CD14-positive monocyte (primary cell): ENCODE data around the gene IQGAP2. TPM values are rescaled to one million over a fixed set of nuclear protein-coding genes. Genes with fewer than 3 reads are reported as not detected.
A peak's percentile ranks its signal among the peaks of the same experiment; 100 is the strongest.

Source experiments
- DNase-seq, 3 donors: peaks; one replicate each; pipeline ENCODE4 v3.0.0-alpha.2; 2011 to 2022
- H2AFZ ChIP-seq: 2 replicates; pipeline ENCODE4 v1.6.0; 2012; ENCODE audit warnings: mild to moderate bottlenecking, low read depth, low read length, inconsistent platforms; ENCODE audit not compliant: insufficient read depth, poor library complexity, severe bottlenecking
- H3K27ac ChIP-seq, 2 donors: 1 replicate in 1 of 2; 2 replicates in 1 of 2; pipeline ENCODE4 v1.5.1; 2012 to 2013; ENCODE audit warnings: low read length in 2 of 2, control low read depth in 1 of 2, inconsistent platforms in 1 of 2, low read depth in 1 of 2, mild to moderate bottlenecking in 1 of 2
- H3K27me3 ChIP-seq, 2 donors: one replicate each; pipeline versions ENCODE4 v1.6.0 to v1.6.1; 2011 to 2013; ENCODE audit warnings: low read length in 2 of 2; ENCODE audit not compliant: control insufficient read depth in 2 of 2, insufficient read depth in 2 of 2
- H3K36me3 ChIP-seq, 2 donors: replicated peaks in 1 of 2; 1 replicate in 1 of 2; 2 replicates in 1 of 2; pipeline versions ENCODE4 v1.5.1 to v1.6.1; 2012 to 2013; ENCODE audit warnings: low read length in 2 of 2, control low read depth in 1 of 2, inconsistent platforms in 1 of 2, mild to moderate bottlenecking in 1 of 2; ENCODE audit not compliant: insufficient read depth in 2 of 2, control insufficient read depth in 1 of 2
- H3K4me1 ChIP-seq, 2 donors: 1 replicate in 1 of 2; 2 replicates in 1 of 2; pipeline versions ENCODE4 v1.5.1 to v1.6.1; 2012 to 2013; ENCODE audit warnings: low read length in 2 of 2, control low read depth in 1 of 2, inconsistent platforms in 1 of 2, mild to moderate bottlenecking in 1 of 2, moderate library complexity in 1 of 2; ENCODE audit not compliant: insufficient read depth in 2 of 2, control insufficient read depth in 1 of 2
- H3K4me2 ChIP-seq: replicated peaks from 2 replicates; pipeline ENCODE3; 2012; ENCODE audit warnings: low read length, moderate library complexity, mild to moderate bottlenecking; ENCODE audit not compliant: poor library complexity, severe bottlenecking; ENCODE audit errors: extremely low read depth
- H3K4me3 ChIP-seq, 3 experiments: fragments of 200-600 bp in 1 of 3; sonication (generic) in 1 of 3; replicated peaks in 1 of 3; 1 replicate in 2 of 3; 2 replicates in 1 of 3; pipeline ENCODE4 v1.5.1; 2011 to 2013; ENCODE audit warnings: low read length in 3 of 3, mild to moderate bottlenecking in 3 of 3, control low read depth in 2 of 3, low read depth in 2 of 3, inconsistent platforms in 1 of 3, moderate library complexity in 1 of 3
- H3K79me2 ChIP-seq: 2 replicates; pipeline ENCODE4 v1.6.0; 2012; ENCODE audit warnings: mild to moderate bottlenecking, control low read depth, inconsistent platforms, low read length, moderate library complexity; ENCODE audit not compliant: insufficient read depth
- H3K9ac ChIP-seq: 2 replicates; pipeline ENCODE4 v1.6.0; 2017; ENCODE audit warnings: low read length, mild to moderate bottlenecking; ENCODE audit not compliant: insufficient read depth, poor library complexity, severe bottlenecking
- H3K9me3 ChIP-seq, 2 donors: replicated peaks in 1 of 2; 1 replicate in 1 of 2; 2 replicates in 1 of 2; pipeline versions ENCODE4 v1.5.1 to v1.6.1; 2012 to 2013; ENCODE audit warnings: low read length in 2 of 2, control low read depth in 1 of 2; ENCODE audit not compliant: control insufficient read depth in 1 of 2, insufficient read depth in 1 of 2
- H4K20me1 ChIP-seq: 2 replicates; pipeline ENCODE4 v1.6.0; 2012; ENCODE audit warnings: mild to moderate bottlenecking, low read length, control low read depth, moderate library complexity; ENCODE audit not compliant: insufficient read depth
- H3K27ac Mint-ChIP-seq, 7 donors: one replicate each; pipeline ENCODE4 v1.8.0; 2020; ENCODE audit warnings: mild to moderate bottlenecking in 7 of 7, mixed read lengths in 7 of 7, moderate library complexity in 6 of 7, inconsistent platforms in 2 of 7
- H3K27me3 Mint-ChIP-seq, 3 donors: one replicate each; pipeline ENCODE4 v1.8.0; 2021 to 2022; ENCODE audit warnings: low read depth in 3 of 3, mild to moderate bottlenecking in 3 of 3, mixed read lengths in 3 of 3, moderate library complexity in 3 of 3, inconsistent platforms in 1 of 3
- H3K36me3 Mint-ChIP-seq, 2 donors: one replicate each; pipeline ENCODE4 v1.8.0; 2020; ENCODE audit warnings: mixed read lengths in 2 of 2, inconsistent platforms in 1 of 2, mild to moderate bottlenecking in 1 of 2
- H3K4me1 Mint-ChIP-seq: one replicate; pipeline ENCODE4 v1.8.0; 2020; ENCODE audit warnings: mild to moderate bottlenecking, mixed read lengths
- H3K4me3 Mint-ChIP-seq, 2 donors: one replicate each; pipeline ENCODE4 v1.8.0; 2020; ENCODE audit warnings: mild to moderate bottlenecking in 2 of 2, mixed read lengths in 2 of 2, moderate library complexity in 1 of 2
- H3K9me3 Mint-ChIP-seq, 7 donors: one replicate each; pipeline ENCODE4 v1.8.0; 2020 to 2022; ENCODE audit warnings: mixed read lengths in 7 of 7, mild to moderate bottlenecking in 6 of 7, moderate library complexity in 6 of 7, inconsistent platforms in 2 of 7
- WGBS: methylation state at CpG from one replicate; pipeline ENCODE4 v1.1.5; 2013; ENCODE audit warnings: missing lambda C conversion rate; ENCODE audit not compliant: insufficient coverage; 5-methylcytosine and 5-hydroxymethylcytosine counted together
- intact Hi-C, 2 donors: fragments of 100-400 bp; cut with micrococcal nuclease; formaldehyde crosslinking; loops; one replicate each; pipeline versions ENCODE4 v1.15.0 to v1.15.1; 2023
- polyA plus RNA-seq, 3 donors: library from polyadenylated mRNA; depleted of rRNA in 1 of 3; unstranded in 2 of 3; stranded (reverse) in 1 of 3; fragments of 300-500 nt in 2 of 3; fragments of >200 nt in 1 of 3; fragmentation: Illumina TruSeq in 2 of 3; gene quantifications; 1 replicate in 2 of 3; 2 replicates in 1 of 3; pipeline ENCODE4 v1.2.3, GENCODE V29; 2012 to 2021
- TF ChIP-seq, protein P1 (sequence below): fragments of 200-600 bp; IDR thresholded peaks from one replicate; pipeline ENCODE4 v1.8.0; 2022; ENCODE audit warnings: antibody characterized with exemption, mild to moderate bottlenecking

IQGAP2 gene
- polyA plus RNA-seq, 3 donors, result 21.4 to 50.9 (median 35.4) TPM

GRCh38 chr5:76579166-76579937, 176.3 kb downstream of the IQGAP2 start:
- peaks cover 16 to 57% of the 10 kb centered on the region in 2 donors for H3K36me3 ChIP-seq
- peak overlapping the region in 2 of 7 donors; percentile 13 to 76 for H3K27ac Mint-ChIP-seq

GRCh38 chr5:76580981-76581380, 177.9 kb downstream of the IQGAP2 start:
- intact Hi-C loops, result loop anchor here in 1 of 2 donors (5.0 to 10.0 kb wide), 2 partner anchors 34 to 176 kb away; partner anchors contain the start of gene IQGAP2
- Histone ChIP-seq H3K9me3 (no peaks in the 10 kb centered on the region), H3K36me3 (peaks cover 16 to 57% of the 10 kb centered on the region in 2 donors), H2AFZ (no peak overlapping the region), H3K9ac (no peak overlapping the region), H3K4me1 (peaks cover 18 to 21% of the 10 kb centered on the region in 2 donors), H3K79me2 (peaks cover 8% of the 10 kb centered on the region), H4K20me1 (peaks cover 54% of the 10 kb centered on the region), H3K27me3 (no peaks in the 10 kb centered on the region), H3K4me3 (no peak overlapping the region), H3K4me2 (no peak overlapping the region), H3K27ac (peak overlapping the region in 1 of 2 donors; percentile 52)
- H3K4me1 Mint-ChIP-seq, result peaks cover 29% of the 10 kb centered on the region
- peak overlapping the region in 4 of 7 donors; percentile 16 to 84 (median 62) for H3K27ac Mint-ChIP-seq
- peaks cover 0 to 1% (median 0%) of the 10 kb centered on the region in 3 donors for H3K27me3 Mint-ChIP-seq
- WGBS, result 80% methylated on average over 1 of the region's 3 CpGs
- TF ChIP-seq, protein P1, sequence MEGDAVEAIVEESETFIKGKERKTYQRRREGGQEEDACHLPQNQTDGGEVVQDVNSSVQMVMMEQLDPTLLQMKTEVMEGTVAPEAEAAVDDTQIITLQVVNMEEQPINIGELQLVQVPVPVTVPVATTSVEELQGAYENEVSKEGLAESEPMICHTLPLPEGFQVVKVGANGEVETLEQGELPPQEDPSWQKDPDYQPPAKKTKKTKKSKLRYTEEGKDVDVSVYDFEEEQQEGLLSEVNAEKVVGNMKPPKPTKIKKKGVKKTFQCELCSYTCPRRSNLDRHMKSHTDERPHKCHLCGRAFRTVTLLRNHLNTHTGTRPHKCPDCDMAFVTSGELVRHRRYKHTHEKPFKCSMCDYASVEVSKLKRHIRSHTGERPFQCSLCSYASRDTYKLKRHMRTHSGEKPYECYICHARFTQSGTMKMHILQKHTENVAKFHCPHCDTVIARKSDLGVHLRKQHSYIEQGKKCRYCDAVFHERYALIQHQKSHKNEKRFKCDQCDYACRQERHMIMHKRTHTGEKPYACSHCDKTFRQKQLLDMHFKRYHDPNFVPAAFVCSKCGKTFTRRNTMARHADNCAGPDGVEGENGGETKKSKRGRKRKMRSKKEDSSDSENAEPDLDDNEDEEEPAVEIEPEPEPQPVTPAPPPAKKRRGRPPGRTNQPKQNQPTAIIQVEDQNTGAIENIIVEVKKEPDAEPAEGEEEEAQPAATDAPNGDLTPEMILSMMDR, result no peak
- H3K4me3 Mint-ChIP-seq, result no peak overlapping the region
- peaks cover 34 to 39% of the 10 kb centered on the region in 2 donors for H3K36me3 Mint-ChIP-seq
- H3K9me3 Mint-ChIP-seq, result no peaks in the 10 kb centered on the region
- DNase-seq, result no peak

More at GRCh38 chr5:76579166-76579937, 176.3 kb downstream of the IQGAP2 start:
- Mint-ChIP-seq H3K36me3 (peaks cover 33 to 38% of the 10 kb centered on the region in 2 donors), H3K4me3 (no peak overlapping the region), H3K27me3 (peaks cover 0 to 1% (median 0%) of the 10 kb centered on the region in 3 donors), H3K4me1 (peaks cover 29% of the 10 kb centered on the region), H3K9me3 (no peaks in the 10 kb centered on the region)
- Histone ChIP-seq H3K9me3 (no peaks in the 10 kb centered on the region), H3K9ac (no peak overlapping the region), H3K27ac (no peak overlapping the region), H4K20me1 (peaks cover 62% of the 10 kb centered on the region), H3K4me3 (no peak overlapping the region), H3K27me3 (no peaks in the 10 kb centered on the region), H3K79me2 (peaks cover 8% of the 10 kb centered on the region), H3K4me2 (no peak overlapping the region), H3K4me1 (peaks cover 18 to 21% of the 10 kb centered on the region in 2 donors), H2AFZ (no peak overlapping the region)
- WGBS, result 40% methylated on average over 1 of the region's 7 CpGs
- TF ChIP-seq, protein P1, result no peak
- intact Hi-C loops, result no loop called here
- DNase-seq, result peak in 2 of 3 donors; percentile 42 to 80
